ENCODE measurements around the gene PRR16. TPM values are rescaled to one million over a fixed set of nuclear protein-coding genes. Genes with fewer than 3 reads are reported as not detected.

Gene PRR16
- polyA plus RNA-seq, 6 donors from 2014 or later = 0.14 to 0.29 TPM; not detected in 4

- ATAC-seq (ENCODE audit: low read depth in 2 of 2) = no peak
- Mint-ChIP-seq H3K27me3 (no peaks in the 10 kb centered on the region), H3K4me1 (no peaks in the 10 kb centered on the region)
Measured at GRCh38 chr5:120538644-120539043, 74.5 kb downstream of the PRR16 start.

GRCh38 chr5:120539471-120539870, 75.4 kb downstream of the PRR16 start:
- Mint-ChIP-seq H3K36me3 (no peaks in the 10 kb centered on the region), H3K9me3 (peaks cover 0 to 4% (median 0%) of the 10 kb centered on the region in 7 donors), H3K4me1 (no peaks in the 10 kb centered on the region), H3K4me3 (peak overlapping the region in 1 of 8 donors; percentile 35), H3K27me3 (no peaks in the 10 kb centered on the region), H3K27ac (no peak overlapping the region)
- DNase-seq (no peak), ATAC-seq (ENCODE audit: low read depth in 2 of 2) (no peak)

More at GRCh38 chr5:120538644-120539043, 74.5 kb downstream of the PRR16 start:
- peaks cover 0 to 4% (median 0%) of the 10 kb centered on the region in 7 donors for H3K9me3 Mint-ChIP-seq
- H3K36me3 Mint-ChIP-seq = no peaks in the 10 kb centered on the region
- H3K27ac Mint-ChIP-seq = no peak overlapping the region
- no peak for DNase-seq
- H3K4me3 Mint-ChIP-seq = no peak overlapping the region

- DNase-seq = no peak
- ATAC-seq (ENCODE audit: low read depth in 2 of 2) = no peak
Measured at GRCh38 chr5:120540097-120540496, 76.0 kb downstream of the PRR16 start.

GRCh38 chr5:120544043-120544442, 79.9 kb downstream of the PRR16 start:
- no peak for ATAC-seq (ENCODE audit: low read depth in 2 of 2)
- H3K27me3 Mint-ChIP-seq = no peaks in the 10 kb centered on the region
- H3K4me1 Mint-ChIP-seq = no peaks in the 10 kb centered on the region
- no peaks in the 10 kb centered on the region for H3K36me3 Mint-ChIP-seq
- DNase-seq = no peak
- peaks cover 0 to 4% (median 0%) of the 10 kb centered on the region in 7 donors for H3K9me3 Mint-ChIP-seq
- no peak overlapping the region for H3K27ac Mint-ChIP-seq
- no peak overlapping the region for H3K4me3 Mint-ChIP-seq

More at GRCh38 chr5:120540097-120540496, 76.0 kb downstream of the PRR16 start:
- H3K27ac Mint-ChIP-seq = no peak overlapping the region
- H3K36me3 Mint-ChIP-seq = no peaks in the 10 kb centered on the region
- no peaks in the 10 kb centered on the region for H3K27me3 Mint-ChIP-seq
- H3K4me1 Mint-ChIP-seq = no peaks in the 10 kb centered on the region
- H3K9me3 Mint-ChIP-seq = peaks cover 0 to 4% (median 0%) of the 10 kb centered on the region in 7 donors
- H3K4me3 Mint-ChIP-seq = no peak overlapping the region

- Mint-ChIP-seq H3K27ac (no peak overlapping the region), H3K36me3 (no peaks in the 10 kb centered on the region), H3K9me3 (peaks cover 0 to 4% (median 0%) of the 10 kb centered on the region in 7 donors), H3K4me3 (no peak overlapping the region), H3K27me3 (no peaks in the 10 kb centered on the region), H3K4me1 (no peaks in the 10 kb centered on the region)
- DNase-seq (no peak), ATAC-seq (ENCODE audit: low read depth in 2 of 2) (no peak)
Measured at GRCh38 chr5:120545007-120545406, 80.9 kb downstream of the PRR16 start.

- no peak for DNase-seq
- Mint-ChIP-seq H3K27ac (no peak overlapping the region), H3K4me1 (no peaks in the 10 kb centered on the region), H3K4me3 (no peak overlapping the region), H3K36me3 (no peaks in the 10 kb centered on the region), H3K27me3 (no peaks in the 10 kb centered on the region), H3K9me3 (peaks cover 0 to 4% (median 0%) of the 10 kb centered on the region in 7 donors)
- no peak for ATAC-seq (ENCODE audit: low read depth in 2 of 2)
Measured at GRCh38 chr5:120545951-120546350, 81.9 kb downstream of the PRR16 start.

- DNase-seq (no peak), ATAC-seq (ENCODE audit: low read depth in 2 of 2) (no peak)
- Mint-ChIP-seq H3K27me3 (no peaks in the 10 kb centered on the region), H3K4me1 (no peaks in the 10 kb centered on the region), H3K4me3 (no peak overlapping the region), H3K36me3 (no peaks in the 10 kb centered on the region), H3K27ac (peak overlapping the region in 1 of 6 donors; percentile 3), H3K9me3 (peaks cover 0 to 4% (median 0%) of the 10 kb centered on the region in 7 donors)
Measured at GRCh38 chr5:120546922-120547321, 82.8 kb downstream of the PRR16 start.

GRCh38 chr5:120550358-120550757, 86.3 kb downstream of the PRR16 start:
- no peaks in the 10 kb centered on the region for H3K9me3 Mint-ChIP-seq
- H3K27me3 Mint-ChIP-seq = no peaks in the 10 kb centered on the region
- DNase-seq (no peak), ATAC-seq (ENCODE audit: low read depth in 2 of 2) (no peak)
- H3K4me1 Mint-ChIP-seq = no peaks in the 10 kb centered on the region
- no peak overlapping the region for H3K4me3 Mint-ChIP-seq
- no peak overlapping the region for H3K27ac Mint-ChIP-seq
- no peaks in the 10 kb centered on the region for H3K36me3 Mint-ChIP-seq

GRCh38 chr5:120552638-120553037, 88.5 kb downstream of the PRR16 start:
- Mint-ChIP-seq H3K27me3 (no peaks in the 10 kb centered on the region), H3K9me3 (peaks cover 0 to 3% (median 0%) of the 10 kb centered on the region in 7 donors), H3K27ac (no peak overlapping the region)

GRCh38 chr5:120555345-120555744, 91.2 kb downstream of the PRR16 start:
- H3K27me3 Mint-ChIP-seq = no peaks in the 10 kb centered on the region
- H3K4me3 Mint-ChIP-seq = no peak overlapping the region
- H3K4me1 Mint-ChIP-seq = no peaks in the 10 kb centered on the region
- peaks cover 0 to 8% (median 0%) of the 10 kb centered on the region in 7 donors for H3K9me3 Mint-ChIP-seq
- H3K27ac Mint-ChIP-seq = no peak overlapping the region
- DNase-seq (no peak), ATAC-seq (ENCODE audit: low read depth in 2 of 2) (no peak)
- H3K36me3 Mint-ChIP-seq = no peaks in the 10 kb centered on the region

More at GRCh38 chr5:120552638-120553037, 88.5 kb downstream of the PRR16 start:
- no peaks in the 10 kb centered on the region for H3K36me3 Mint-ChIP-seq
- no peak for ATAC-seq (ENCODE audit: low read depth in 2 of 2)
- no peaks in the 10 kb centered on the region for H3K4me1 Mint-ChIP-seq
- no peak overlapping the region for H3K4me3 Mint-ChIP-seq
- DNase-seq = no peak

- Mint-ChIP-seq H3K36me3 (no peaks in the 10 kb centered on the region), H3K4me3 (no peak overlapping the region), H3K27me3 (no peaks in the 10 kb centered on the region), H3K27ac (no peak overlapping the region), H3K9me3 (peaks cover 0 to 8% (median 0%) of the 10 kb centered on the region in 7 donors), H3K4me1 (no peaks in the 10 kb centered on the region)
- DNase-seq = no peak
- no peak for ATAC-seq (ENCODE audit: low read depth in 2 of 2)
Measured at GRCh38 chr5:120564013-120564412, 99.9 kb downstream of the PRR16 start.

GRCh38 chr5:120567066-120567465, 103.0 kb downstream of the PRR16 start:
- Mint-ChIP-seq H3K9me3 (peaks cover 0 to 13% (median 0%) of the 10 kb centered on the region in 7 donors), H3K4me1 (no peaks in the 10 kb centered on the region), H3K36me3 (no peaks in the 10 kb centered on the region), H3K27me3 (no peaks in the 10 kb centered on the region), H3K27ac (no peak overlapping the region), H3K4me3 (no peak overlapping the region)
- ATAC-seq (ENCODE audit: low read depth in 2 of 2) = no peak
- no peak for DNase-seq

GRCh38 chr5:120567921-120568320, 103.8 kb downstream of the PRR16 start:
- H3K36me3 Mint-ChIP-seq = no peaks in the 10 kb centered on the region
- no peak overlapping the region for H3K4me3 Mint-ChIP-seq
- ATAC-seq (ENCODE audit: low read depth in 2 of 2) = no peak
- DNase-seq = no peak
- no peak overlapping the region for H3K27ac Mint-ChIP-seq
- H3K27me3 Mint-ChIP-seq = no peaks in the 10 kb centered on the region
- no peaks in the 10 kb centered on the region for H3K4me1 Mint-ChIP-seq
- H3K9me3 Mint-ChIP-seq = peaks cover 0 to 13% (median 0%) of the 10 kb centered on the region in 7 donors

GRCh38 chr5:120568711-120569110, 104.6 kb downstream of the PRR16 start:
- DNase-seq (no peak), ATAC-seq (ENCODE audit: low read depth in 2 of 2) (no peak)
- Mint-ChIP-seq H3K4me1 (no peaks in the 10 kb centered on the region), H3K9me3 (peaks cover 0 to 13% (median 0%) of the 10 kb centered on the region in 7 donors), H3K27me3 (no peaks in the 10 kb centered on the region), H3K4me3 (no peak overlapping the region), H3K36me3 (no peaks in the 10 kb centered on the region), H3K27ac (no peak overlapping the region)

- H3K27me3 Mint-ChIP-seq = no peaks in the 10 kb centered on the region
- H3K27ac Mint-ChIP-seq = no peak overlapping the region
- H3K36me3 Mint-ChIP-seq = no peaks in the 10 kb centered on the region
- peaks cover 0 to 9% (median 4%) of the 10 kb centered on the region in 7 donors for H3K9me3 Mint-ChIP-seq
- no peak for ATAC-seq (ENCODE audit: low read depth in 2 of 2)
- no peak overlapping the region for H3K4me3 Mint-ChIP-seq
- DNase-seq = no peak
- no peaks in the 10 kb centered on the region for H3K4me1 Mint-ChIP-seq
Measured at GRCh38 chr5:120576588-120576987, 112.5 kb downstream of the PRR16 start.

All from naive B cell (primary cell).